ENCODE results near the gene SH3BP4.

SH3BP4 gene

DNA sequence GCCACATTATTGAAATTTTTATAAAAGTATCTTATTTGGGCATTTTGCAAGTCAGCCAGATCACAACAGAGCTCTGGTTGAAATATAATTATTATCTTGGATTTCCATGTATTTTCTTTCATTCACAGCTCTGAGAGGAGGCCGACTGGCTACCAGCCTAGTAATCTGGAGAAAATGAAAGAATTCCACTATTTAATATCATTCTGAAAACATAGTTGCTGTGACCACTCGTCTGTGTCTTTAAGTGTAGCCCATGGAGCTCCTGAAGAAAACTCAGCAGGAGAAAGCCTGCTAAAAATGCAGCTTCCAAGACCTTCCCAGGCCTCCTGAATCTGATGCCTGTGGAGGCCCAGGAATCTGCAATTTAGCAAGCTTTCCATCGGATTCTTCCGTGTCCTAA is 114.7 kb downstream of the SH3BP4 start:
- no peak for DNase-seq

DNA sequence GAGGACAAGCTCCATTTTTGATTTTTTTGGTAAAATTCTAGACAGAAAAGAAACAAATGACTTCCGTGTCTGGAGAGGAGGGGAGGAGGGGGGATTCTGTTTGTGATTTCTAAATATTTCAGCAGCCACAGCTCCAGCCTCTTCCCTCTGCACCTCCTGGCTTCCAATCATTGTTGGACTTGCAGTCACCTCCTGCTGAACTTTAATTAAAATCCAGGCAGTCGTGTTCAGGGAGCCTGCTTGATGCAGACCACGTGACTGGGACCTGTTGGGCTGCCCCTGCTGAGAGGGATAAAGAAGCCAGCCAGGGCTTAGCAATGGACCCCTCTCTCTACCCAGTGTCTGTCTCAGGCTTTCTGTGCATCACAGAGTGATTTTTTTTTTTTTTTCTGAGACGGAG is 115.1 kb downstream of the SH3BP4 start:
- DNase-seq = no peak

DNA sequence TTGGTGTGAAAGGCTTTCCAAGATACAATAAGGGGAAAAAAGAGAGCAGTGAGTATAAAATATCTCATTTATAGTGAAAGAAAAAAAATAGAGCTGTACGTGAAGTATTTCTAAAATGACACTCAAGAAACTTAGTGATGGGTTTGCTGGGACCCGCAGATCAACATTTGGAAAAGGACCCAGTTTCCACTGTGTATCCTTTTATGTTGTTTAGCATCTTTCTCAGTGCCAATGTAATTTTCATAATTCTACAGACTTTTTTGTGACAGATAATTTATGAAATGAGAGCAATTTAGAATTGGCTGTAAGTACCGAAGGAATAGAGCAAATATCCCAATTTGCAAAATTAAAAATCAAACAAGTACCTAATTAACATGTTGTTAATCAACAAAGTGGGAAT is 116.9 kb downstream of the SH3BP4 start:
- DNase-seq = no peak

DNA sequence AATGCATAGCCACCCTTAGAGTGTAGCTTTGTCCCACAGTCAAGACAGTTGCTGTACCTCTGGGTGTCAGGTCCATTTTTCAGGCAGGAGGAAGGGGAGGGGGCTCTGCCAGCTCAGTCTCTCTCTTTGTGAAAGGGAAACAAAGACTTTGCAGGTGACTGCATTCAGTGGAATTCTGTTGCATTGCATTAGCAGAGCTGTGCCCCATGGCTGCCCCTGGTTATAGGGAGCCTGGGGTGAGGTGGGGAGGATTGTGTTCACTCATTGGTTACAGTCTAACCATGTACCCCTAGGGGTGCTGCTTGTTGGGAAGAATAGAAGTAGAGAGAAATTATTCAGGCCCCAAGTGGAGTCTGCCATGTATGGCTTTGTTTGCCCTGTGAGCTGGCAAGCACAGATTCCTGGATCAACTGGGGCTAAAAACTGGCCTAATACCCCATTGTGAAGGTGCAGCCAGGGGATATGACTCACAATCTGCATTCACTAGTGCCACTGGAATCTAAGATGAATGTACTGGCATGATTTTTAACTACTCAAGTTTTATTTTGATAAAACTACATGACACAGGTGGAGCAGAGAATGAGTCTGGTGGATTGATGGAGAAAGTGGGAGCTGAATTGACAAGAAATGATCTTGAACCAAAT is 118.4 kb downstream of the SH3BP4 start:
- DNase-seq = no peak

DNA sequence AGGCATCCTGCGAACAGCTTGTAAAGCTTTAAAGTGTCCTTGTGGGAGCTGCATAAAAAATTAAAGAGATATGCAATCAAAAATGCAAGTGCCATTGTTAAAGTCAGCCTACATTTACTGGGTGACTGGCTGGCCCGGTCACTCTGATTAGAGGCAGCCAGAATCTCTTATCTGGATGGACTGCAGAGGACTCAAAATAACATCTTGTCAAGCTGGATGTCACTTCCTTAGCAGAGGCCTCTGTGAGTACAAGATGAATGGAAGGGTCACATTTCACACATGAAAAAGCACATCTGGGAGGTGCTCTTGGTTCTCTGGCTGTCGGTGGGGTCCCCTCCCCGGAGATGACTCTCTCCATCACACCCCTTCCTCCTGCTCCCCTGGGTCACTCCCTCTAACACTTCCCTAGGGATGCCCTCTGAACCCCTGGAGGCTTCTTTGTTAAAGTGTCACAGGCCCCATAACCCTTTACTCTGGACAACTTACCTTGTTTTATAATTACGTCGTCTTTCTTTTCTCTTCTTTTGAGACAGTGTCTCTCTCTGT is 122.1 kb downstream of the SH3BP4 start:
- no peak for DNase-seq

DNA sequence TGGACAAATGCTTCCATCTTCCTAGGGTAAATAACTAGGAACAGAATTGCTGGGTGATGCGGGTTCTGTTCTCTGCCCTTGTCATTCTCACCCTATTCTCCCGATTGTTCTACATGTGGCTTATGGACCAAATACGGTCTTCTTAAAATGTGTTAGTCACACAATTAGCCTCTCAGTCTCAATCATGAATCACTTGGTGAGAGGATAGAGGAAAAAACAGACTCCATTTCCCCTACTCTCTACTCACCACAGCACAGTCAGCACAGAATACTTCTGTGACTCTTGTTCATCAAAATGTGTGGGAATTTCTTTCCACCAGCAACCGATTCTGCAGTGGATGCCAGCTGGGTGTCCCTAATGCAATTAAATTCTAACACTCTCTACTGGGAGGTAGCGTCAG is 125.2 kb downstream of the SH3BP4 start:
- DNase-seq = no peak

DNA sequence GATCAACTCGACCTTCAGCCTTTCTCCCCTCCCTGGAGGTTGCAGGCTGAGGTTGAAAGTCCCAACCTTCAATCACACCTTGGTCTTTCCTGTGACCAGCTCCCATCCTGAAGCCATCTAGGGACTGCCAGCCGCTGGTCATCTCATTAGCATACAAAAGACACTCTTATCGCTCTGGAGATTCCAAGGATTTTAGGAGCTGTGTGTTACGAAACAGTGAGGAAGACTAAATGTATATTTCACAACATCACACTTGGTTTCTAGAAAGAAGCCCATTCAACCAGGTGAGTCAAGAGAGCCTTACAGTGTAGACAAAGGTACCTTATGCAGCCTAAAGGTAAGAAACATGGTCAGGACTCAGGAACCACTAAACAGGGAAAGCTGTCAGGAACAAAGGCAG is 126.4 kb downstream of the SH3BP4 start:
- no peak for DNase-seq

DNA sequence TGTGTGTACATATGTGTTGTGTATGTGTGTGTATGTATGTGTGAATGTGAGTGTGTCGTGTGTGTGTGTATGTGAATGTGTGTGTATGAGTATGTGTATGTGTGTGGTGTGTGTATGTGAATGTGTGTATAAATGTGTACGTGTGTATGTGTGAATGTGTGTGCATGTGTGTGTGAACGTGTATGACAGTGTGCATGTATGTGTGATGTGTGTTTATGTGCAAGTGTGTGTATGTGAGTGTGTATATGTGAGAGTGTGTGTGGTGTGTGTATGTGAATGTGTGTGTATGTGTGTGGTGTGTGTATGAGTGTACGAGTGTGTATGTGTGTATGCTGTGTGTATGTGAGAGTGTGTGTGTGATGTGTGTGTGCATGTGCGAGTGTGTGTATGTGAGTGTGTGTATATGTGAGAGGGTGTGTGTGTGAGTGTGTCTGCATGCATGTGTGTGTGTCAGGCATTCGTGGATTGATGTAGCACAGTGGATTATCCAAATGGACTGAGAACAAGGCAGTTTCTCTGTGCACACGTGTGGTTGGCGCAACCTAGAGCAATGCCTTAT is 127.2 kb downstream of the SH3BP4 start:
- DNase-seq = no peak

DNA sequence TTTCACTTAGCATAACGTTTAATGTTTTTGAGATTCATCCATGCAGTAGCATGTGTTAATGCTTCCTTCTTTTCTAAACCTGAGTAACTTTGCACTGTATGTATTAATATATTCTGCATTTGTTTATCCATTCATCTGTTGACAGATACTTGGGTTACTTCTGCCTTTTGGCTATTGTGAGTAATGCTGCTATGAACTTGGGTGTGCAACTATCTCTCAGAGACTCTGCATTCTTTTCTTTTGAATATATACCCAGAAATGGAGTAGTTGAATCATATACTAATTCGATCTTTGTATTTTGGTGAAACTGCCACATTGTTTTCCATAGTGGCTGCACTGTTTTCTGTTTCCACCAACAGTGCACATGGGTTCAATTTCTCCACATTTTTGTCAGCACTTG is 128.3 kb downstream of the SH3BP4 start:
- no peak for DNase-seq

DNA sequence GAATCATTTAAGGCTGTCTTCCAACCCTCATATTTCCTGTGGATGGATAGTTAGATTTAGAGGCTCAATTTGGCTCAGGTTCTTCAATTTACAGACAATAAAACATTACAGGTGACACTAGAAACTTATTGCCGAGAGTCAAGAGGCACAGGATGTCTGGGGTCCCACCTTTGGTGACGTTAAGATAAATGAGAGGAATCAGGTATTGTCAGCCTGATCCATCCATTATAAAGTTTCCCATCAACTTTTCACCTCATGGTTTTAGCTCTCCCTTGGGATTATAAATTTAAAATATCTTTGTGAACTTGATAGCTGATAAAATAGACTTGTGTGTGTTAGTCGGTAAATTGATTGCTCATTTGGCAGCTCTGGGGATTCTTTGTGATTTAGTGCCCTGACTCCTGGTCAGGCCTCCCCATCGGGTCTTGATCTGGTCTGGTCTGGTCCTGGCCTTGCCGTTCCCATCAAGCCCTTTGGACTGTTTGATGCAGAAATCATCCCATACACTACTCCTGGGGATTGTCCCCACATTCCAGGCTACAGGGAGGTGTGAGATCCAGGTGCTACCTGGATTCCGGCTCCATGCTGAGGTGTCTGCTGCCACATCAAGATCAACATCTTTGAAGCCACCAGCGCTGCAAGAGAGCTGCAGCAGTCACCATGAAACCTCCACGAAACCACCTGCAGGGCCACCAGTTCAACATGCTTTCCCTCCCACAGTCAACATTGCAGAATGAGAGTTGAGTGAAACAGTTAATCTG is 130.9 kb downstream of the SH3BP4 start:
- no peak for DNase-seq

DNA sequence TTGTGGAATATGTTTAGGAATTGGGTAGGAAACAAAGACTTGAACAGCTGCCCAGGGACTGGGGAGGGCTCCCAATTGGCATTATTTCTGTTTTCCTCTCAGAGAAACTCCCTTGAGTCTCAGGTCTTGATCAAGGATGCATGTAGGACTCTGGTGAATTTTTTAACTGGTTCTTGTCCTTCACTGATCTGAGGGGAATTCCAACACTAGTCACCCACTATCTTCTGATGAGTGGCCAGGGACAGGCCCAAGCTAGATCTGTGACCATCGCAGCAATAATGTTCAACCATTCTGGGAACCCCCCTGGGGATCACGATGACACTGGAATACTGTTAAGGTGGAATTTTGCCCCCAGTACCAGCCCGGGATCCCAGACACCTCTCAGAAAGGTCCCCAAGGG is 132.0 kb downstream of the SH3BP4 start:
- no peak for DNase-seq

DNA sequence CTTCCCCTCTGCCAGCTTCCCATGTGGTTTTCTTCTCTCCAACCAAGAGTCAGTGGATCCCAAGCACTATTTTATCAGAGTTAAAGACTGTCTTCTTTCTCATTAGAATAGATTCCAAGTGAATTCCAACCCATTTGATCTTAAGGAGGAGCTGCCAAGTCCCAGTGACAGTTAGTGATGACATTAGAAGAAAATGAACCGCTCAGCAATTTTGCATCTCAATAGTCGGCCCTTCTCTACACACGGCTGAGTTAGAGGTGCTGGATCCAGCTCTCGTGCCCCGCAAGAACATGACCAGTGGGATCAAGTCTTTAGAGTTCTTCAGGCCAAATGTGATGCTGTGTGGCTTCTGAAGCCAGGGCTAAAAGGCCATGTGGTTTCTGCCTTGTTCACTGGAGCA is 132.6 kb downstream of the SH3BP4 start:
- no peak for DNase-seq

DNA sequence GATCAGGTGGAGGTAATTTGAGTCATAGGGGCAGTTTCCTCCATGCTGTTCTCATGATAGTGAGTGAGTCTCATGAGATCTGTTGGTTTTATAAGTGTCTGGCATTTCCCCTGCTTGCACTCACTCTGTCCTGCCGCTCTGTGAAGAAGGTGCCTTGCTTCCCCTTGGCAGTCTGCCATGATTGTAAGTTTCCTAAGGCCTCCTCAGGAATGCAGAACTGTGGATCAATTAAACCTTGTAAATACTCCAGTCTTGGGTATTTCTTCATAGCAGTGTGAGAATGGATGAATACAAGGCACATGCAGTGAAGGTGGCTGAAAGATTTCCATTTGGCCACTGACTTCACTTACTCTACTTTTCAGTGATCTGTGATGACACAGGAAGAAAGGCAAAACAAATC is 133.7 kb downstream of the SH3BP4 start:
- no peak for DNase-seq

DNA sequence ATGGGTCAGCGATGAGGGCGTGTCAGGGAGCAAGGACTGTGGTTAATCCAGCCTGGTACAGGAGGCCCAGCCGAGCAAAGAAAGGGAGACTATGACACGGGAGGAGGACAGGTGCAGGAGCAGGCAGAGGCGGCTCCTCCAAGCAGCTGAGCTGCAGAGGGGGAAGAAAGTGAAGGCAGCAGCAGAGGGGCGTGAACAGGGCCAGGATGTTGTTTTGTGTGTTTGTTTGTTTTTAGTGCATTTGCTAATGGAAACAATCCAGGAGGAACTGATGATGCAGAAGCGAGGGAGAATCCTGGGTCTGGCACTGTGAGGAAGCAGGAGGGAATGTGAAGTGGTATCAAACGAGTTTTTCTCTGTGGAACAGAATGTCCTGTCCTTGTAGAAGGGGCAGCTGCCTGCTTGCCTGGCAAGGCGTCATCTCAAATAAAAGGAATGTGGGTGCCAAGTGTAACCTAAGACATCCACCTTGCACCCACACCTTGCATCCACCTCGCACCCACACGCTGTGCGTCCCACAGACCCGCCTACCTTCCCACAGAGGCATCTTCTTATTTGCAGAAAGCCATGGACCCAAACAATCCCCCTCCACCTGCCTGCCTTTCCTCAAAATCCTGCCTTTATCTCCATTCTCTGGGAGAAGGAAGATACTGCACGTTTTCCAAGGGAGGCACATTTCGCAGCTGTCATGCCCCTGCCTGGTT is 134.8 kb downstream of the SH3BP4 start:
- no peak for DNase-seq

DNA sequence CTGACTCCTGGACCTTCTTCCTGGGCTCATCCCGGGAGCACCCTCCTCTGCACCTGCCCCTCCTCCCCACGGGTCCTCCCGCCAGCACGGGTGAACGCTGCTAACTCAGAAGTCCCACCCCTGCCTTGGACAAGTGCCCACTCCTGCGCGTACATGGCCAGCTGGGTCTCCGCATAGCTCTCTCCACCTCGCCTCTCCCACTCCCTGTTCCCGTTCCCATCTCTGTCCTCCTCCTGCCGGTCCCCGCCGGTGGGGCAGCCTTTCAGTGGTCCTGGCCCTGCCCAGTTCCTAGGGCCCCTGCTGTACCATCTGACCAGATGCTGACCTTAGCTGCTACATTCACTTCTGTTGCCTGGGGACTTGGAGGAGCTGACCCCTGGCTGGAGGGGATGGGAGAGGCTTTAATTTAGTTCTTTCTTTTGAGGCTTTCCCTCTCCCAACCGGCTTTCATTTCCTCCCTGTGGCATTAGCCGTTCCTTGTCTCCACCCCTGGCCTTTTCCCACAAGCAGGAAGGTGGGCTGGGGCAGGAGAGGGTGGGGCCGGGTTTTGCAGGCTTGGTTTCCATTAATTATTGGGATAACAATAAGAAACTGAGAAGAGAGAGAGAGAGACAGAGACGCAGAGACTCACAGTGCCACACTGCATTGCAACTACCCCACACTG is 136.1 kb downstream of the SH3BP4 start:
- no peak for DNase-seq

DNA sequence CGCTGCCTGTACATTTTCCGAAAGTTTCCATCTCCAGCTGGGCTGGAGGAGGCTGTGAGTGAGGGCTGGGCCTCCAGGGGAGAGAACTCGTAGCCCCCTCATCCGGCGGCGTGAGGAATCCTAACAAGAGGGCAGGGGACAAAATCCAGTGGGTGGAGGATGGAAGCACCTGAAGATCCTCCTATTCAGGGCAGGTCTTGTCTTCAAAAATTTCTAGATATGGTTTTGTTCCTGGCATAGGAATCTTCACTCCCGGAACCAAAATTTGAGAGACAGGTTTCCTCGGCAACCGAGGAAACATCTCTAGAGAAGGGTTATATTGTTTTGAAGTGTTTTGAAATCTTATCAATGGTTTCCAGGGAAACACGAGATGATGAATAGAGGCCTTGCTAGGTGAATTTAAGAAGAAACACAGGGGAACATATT is 136.7 kb downstream of the SH3BP4 start:
- no peak for DNase-seq

DNA sequence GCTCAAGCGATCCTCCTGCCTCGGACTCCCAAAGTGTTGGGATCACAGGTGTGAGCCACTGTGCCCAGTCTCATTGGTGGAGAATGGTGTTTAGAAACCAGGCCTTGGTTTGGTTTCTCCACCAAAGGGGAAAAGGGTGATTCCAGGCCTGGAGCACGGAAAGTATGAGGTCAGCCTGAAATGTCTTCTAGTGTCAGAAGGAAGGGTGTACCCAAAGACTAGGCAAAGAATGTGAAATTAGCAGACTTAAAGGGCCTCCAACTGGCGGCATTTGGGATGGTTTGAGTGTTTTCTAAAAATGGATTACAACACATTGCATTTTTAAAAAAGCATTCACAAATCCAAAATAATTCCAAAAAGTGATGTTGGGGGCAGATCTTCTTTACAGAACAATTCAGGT is 139.6 kb downstream of the SH3BP4 start:
- DNase-seq = no peak

DNA sequence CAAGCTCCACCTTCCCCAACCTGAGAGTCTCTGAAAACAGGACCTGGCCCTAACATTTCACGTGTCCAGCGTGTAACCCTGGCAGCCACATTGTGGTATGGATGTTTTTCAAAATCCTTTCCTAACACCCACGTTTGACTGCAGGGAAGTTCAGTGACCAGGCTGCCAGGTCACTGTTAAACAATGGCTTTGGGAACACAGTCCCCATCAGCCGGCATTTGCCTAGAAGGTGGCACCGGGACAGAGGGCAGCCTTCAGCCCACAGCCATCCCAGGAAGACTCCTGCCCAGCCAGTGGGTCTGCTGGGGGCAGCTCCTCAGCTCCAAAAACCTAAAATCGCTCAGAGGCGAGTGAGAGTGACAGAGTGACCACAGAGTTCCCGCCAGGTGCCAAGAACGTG is 140.2 kb downstream of the SH3BP4 start:
- DNase-seq = no peak

DNA sequence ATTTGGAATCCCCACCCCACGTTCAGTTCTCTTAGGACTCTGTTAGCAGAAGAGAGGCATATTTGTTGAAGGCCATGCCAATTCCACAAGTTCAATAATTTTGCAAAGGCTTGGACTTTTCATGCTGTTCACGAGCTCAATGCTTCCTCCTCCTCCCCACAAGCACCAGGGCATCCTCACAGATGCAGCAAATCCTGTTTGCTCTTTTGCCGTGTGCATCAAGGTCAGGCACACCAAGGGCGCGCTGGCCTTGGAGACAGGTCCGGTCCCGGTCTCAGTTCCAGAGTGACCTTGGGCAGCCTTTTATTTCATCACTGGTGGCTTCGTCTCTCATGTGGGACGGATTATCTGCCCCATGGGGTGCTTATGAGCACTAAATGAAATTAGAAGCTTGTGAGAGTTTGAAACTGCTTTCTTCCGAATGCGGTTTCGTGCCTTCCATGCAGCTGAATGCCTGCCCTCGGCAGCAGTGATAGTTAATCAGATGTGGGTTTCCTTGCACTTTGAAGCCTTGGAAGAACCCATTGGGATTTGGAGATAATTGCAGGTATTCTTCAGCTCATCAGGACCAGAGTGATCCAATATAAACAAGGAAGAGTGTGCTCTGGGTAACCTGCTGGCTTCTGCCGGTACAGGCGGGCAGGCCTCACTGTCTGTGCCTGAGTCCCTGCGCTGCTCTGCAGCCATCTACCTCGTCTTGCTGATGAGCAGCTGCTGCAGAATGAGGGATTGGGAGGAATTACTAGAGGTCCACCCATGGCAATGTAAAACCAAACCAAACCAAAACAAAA is 140.8 kb downstream of the SH3BP4 start:
- DNase-seq = no peak

DNA sequence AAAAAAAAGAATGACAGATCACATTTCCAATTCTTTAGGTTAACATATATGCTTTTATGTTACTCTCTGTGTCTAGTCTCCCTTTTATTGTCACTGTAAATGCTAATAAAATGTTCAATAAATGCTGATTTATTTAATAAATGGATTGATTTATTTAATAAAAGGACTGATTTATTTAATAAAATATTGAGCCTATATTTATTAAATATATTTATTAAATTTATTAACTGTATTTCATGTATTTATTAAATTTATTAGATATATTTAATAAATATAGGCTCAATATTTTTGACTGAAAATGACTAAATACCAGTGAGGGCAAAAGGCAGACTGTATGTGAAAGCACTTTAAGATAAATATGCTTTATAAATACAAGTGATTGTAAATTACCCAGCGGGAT is 142.6 kb downstream of the SH3BP4 start:
- DNase-seq = no peak

DNA sequence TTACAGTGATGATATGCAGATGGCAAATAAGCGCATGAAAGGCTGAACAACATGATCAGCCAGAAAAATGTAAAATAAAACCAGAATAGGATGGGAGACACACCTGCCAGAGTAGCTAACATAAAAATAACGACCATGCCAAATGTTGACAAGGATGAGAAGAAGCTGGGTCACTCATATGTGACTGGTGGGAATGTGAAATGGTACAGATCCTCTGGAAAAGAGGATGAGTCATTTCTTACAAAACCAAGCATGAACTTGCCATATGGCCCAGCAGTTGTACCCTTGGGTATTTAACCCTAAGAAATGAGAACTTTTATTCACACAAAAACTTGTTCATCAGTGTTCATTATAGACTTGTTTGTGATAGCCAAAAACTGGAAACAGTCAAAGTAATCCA is 143.8 kb downstream of the SH3BP4 start:
- no peak for DNase-seq

DNA sequence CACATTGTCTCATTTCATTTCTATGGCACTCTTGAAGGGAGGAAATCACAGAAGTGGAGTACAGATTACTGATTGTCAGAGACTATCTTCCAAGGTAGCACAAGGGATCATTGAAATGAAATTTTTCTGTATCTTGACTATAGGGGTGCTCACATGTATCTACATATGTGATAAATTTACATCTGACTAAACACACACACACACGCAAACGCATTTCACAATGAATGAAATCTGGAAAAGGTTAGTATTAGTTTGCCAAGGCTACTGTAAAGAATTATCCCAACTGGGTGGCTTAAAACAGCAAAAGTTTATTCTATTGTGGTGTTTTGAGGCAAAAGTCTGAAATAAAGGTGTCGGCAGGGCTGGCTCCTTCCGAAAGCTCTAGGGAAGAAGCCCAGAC is 144.6 kb downstream of the SH3BP4 start:
- no peak for DNase-seq

Measured in NCI-H774 (cell line).